Fibroblast of skin of right quadriceps (primary cell): ENCODE data around the gene SYCP2L.
"Not testable (repeated sequence)": the region's sequence is repeated elsewhere in the genome, so short reads cannot be mapped to it uniquely, and the experiment has no call there.

Source experiments
- DNase-seq: peaks from one replicate; pipeline ENCODE4 v3.0.0-alpha.2; 2013

SYCP2L gene

GRCh38 chr6:10886691-10887502 lies at the start of gene SYCP2L:
Gene SYCP2L (plus strand): TSS chr6:10887052. CDS start chr6:10887127, 75 bp downstream.
- peak; percentile 68 for DNase-seq

DNA sequence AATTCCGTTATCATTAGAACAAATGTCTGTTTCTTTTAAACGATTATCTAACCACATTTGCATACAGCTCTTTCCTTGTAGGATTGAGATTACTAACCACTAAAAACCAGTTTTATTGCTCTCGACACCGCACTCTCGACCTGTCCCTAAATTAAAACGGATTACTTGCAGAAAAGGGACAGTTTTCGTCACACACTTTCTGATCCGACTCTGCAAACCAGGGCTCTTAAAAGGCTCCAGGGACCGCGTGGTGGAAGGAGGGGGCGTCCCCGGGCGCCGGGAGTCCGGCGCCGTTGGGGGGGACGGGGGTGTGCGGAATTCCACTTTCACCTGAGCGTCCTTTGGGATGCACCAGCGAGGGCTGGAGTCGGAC lies 49.2 kb upstream of the SYCP2L start:
- no peak for DNase-seq

- DNase-seq: peak; percentile 62
Observed at GRCh38 chr6:10837995-10838793, 48.7 kb upstream of the SYCP2L start, which contains the start of gene MAK. Gene MAK (minus strand): TSS chr6:10838539. CDS start chr6:10830648, 7,891 bp downstream.

GRCh38 chr6:10838794-10839333 lies 48.0 kb upstream of the SYCP2L start:
- DNase-seq: no peak

DNA sequence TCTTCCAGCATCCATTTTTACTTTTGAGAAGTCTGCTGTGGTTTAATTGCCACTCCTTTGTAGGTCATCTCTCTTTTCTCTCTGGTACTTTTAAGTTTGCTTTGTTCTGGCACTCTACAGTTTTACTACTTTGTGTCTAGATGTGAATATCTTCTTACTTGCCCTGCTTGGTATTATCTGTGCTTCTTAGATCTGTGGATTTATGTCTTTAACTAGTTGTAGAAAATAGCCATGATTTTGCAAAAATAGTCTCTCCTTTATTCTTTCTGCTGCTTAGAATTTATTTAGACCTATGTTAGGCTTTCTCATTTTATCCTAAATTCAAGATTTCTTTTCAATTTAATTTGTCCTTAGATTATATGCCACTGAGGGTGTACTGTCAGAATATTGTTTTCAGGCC lies 43.3 kb upstream of the SYCP2L start:
- no peak for DNase-seq

DNA sequence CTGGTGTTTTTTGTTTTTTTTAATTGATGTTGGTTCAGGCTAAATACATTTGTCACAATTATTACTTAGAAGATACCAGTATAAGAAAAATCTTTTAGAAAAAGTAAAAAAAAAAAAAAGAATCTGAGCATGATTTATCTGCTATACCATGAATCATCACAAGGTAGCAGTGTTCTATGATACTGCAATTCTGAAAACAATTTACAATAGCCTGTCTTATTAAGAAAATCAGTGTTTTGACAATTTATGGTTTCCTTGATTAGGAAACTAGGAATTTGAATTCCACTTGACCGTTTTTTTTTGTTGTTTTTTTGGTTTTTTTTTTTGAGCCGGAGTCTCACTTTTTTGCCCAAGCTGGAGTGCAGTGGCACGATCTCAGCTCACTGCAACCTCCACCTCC lies 39.2 kb upstream of the SYCP2L start:
- DNase-seq: no peak

DNA sequence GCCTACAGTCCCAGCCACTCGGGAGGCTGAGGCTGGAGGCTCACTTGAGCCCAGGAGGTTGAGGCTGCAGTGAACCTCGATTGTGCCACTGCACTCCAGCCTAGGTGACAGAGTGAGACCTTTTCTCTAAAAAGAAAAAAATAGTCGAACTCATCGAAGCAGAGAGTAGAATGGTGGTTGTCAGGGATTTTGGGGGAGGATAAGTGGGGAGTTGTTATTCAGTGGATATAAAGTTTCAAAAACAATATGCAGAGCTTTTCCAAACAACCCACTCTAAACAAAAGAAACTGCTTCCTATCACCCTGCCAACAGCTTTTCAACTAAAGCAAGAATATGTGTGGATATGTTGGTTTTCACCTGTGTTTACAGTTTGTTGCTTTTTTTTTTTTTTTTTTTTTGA lies 37.0 kb upstream of the SYCP2L start:
- DNase-seq: no peak

GRCh38 chr6:10850728-10851127 lies 36.1 kb upstream of the SYCP2L start:
- no peak for DNase-seq

GRCh38 chr6:10852361-10852960 lies 34.4 kb upstream of the SYCP2L start:
- no peak for DNase-seq

GRCh38 chr6:10853849-10854300 lies 33.0 kb upstream of the SYCP2L start:
- not testable (repeated sequence) for DNase-seq

DNA sequence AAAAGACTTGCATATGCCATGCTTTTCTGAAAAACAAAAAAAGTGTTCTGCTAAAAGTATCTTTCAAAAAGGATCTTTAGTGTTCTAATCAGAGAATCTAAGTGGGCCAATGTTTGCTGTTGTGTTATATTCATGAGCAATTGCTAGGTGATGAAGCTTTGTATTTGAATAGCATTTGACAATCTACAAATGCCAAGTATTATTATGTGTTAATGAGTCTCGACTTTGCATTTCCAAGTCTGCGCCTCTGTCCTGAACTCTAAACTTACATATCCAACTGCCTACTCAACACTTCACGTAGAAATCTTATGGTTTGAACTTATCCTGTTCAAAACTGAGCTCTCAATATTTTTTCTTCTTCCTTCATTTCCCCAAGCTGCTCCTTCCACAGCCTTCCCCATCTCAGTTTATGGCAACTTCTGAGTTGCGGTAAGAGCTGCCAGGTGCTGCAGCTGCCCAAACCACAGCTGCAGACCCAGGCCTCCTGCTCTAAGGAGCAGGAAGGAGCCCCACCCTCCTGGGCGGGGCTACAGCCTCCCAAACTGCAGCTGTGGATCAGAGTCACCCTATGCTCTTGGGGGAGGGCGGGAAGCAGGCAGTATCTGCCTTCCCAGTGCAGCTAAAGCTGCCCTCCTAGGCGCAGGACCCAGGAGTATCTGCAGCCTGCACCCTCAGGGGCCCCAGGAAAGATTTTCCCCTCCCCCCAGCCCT lies 31.8 kb upstream of the SYCP2L start:
- DNase-seq: no peak

DNA sequence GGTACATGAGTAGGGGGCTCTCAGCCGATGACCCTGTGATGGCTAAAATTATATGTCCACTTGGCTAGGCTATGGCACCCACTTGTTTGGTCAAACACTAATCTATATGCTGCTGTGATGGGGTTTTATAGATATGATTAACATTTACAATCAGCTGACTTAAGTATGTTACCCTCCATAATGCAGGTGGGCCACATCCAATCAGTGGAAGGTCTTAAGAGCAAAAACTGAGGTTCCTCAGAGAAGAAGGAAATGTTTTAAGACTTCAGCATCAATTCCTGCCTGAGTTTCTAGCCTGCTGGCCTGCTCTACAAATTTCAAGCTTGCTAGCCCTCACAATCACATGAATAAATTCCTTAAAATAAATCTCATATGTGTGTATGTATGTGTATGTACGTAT lies 29.6 kb upstream of the SYCP2L start:
- no peak for DNase-seq

DNA sequence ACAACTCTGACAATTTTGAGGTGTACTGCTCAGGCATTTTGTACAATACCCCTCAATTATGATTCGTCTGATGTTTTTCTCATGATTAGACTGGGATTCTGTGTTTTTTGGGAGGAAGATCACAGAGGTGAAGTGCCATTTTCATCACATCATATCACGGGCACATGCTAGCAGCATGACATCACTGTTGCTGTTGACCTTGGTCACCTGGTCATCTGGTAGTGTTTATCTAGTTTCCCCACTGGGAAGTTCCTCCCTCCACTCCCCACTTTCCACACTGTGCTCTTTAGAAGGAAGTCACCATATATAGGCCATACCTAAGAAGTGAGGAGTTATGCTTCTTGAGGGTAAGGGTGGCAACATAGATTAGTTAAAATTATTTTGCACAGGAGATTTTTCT lies 25.8 kb upstream of the SYCP2L start:
- DNase-seq: no peak

GRCh38 chr6:10862361-10862760 lies 24.5 kb upstream of the SYCP2L start:
- DNase-seq: no peak

GRCh38 chr6:10863031-10863430 lies 23.8 kb upstream of the SYCP2L start:
- not testable (repeated sequence) for DNase-seq

- not testable (repeated sequence) for DNase-seq
Observed at GRCh38 chr6:10866709-10867108, 20.1 kb upstream of the SYCP2L start.

- no peak for DNase-seq
Observed at GRCh38 chr6:10867952-10868351, 18.9 kb upstream of the SYCP2L start.

- no peak for DNase-seq
Observed at GRCh38 chr6:10873374-10873773, 13.5 kb upstream of the SYCP2L start.

- DNase-seq: no peak
Observed at GRCh38 chr6:10874207-10874606, 12.6 kb upstream of the SYCP2L start.

- DNase-seq: no peak
Observed at GRCh38 chr6:10875026-10875425, 11.8 kb upstream of the SYCP2L start.

DNA sequence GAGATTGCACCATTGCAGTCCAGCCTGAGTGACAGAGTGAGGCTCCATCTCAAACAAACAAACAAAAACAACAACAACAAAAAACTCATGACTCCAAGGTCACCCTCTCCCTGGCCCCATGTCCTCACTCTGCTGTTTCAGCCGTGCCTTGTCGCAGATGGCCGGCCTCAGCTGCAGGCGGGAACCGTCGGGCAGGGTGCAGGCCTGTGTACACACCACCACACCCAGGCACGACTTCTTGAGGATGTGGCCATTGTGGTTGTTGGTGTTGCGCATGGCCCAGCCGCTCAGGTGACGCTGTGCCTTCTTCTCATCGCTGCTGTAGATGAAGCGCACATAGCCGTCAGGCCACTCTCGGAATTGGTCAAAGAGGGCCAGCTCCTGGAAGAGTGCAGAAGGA lies 9.8 kb upstream of the SYCP2L start:
- no peak for DNase-seq

- DNase-seq: no peak
Observed at GRCh38 chr6:10877871-10878270, 9.0 kb upstream of the SYCP2L start.

DNA sequence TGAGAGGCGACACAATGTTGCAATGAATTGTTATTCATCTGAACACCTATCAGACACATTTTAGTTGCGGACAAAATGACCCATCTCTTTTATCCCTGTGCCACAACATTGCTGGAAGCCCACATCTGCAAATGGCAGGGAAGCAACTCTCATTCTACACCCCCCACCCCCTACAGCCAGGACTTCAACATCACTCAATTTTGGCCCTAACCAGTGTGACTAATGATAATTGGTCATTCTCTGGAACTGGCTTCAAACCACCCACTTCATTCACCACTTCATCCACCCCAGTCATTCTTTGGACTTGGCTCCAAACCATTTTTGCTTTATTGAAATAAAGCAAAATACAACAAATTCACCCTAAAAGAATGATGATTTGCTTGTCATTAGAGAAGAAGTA lies 6.5 kb upstream of the SYCP2L start:
- no peak for DNase-seq
